HFFc6 (cell line): ENCODE measurements around the gene ANKRD6. TPM values are rescaled to one million over a fixed set of nuclear protein-coding genes. Genes with fewer than 3 reads are reported as not detected.

Experiments used
- DNase-seq: peaks from one replicate; pipeline ENCODE4 v3.0.0-alpha.2; 2018
- H3K27ac Mint-ChIP-seq: 2 replicates; pipeline ENCODE4 v1.8.0; 2020; ENCODE audit warnings: mild to moderate bottlenecking, mixed read lengths
- H3K27me3 Mint-ChIP-seq: 2 replicates; pipeline ENCODE4 v1.8.0; 2021; ENCODE audit warnings: mild to moderate bottlenecking, moderate library complexity, mixed read lengths; ENCODE audit not compliant: insufficient read depth
- H3K36me3 Mint-ChIP-seq: 2 replicates; pipeline ENCODE4 v1.8.0; 2021; ENCODE audit warnings: low read depth, mixed read lengths
- H3K4me1 Mint-ChIP-seq: 2 replicates; pipeline ENCODE4 v1.8.0; 2020; ENCODE audit warnings: low read depth, mixed read lengths
- H3K4me3 Mint-ChIP-seq: 2 replicates; pipeline ENCODE4 v1.8.0; 2020; ENCODE audit warnings: mild to moderate bottlenecking, moderate library complexity, mixed read lengths
- H3K9me3 Mint-ChIP-seq: 2 replicates; pipeline ENCODE4 v1.8.0; 2020; ENCODE audit warnings: mild to moderate bottlenecking, mixed read lengths
- CTCF ChIP-seq: fragments of 200-600 bp; sonication (generic); IDR thresholded peaks from 2 replicates; pipeline ENCODE4 v1.5.0; 2021; ENCODE audit warnings: antibody characterized with exemption, mild to moderate bottlenecking
- total RNA-seq, 6 experiments: library from RNA; stranded (reverse); fragmentation: NEBNext Ultra II Directional; extraction: Animal tissue kit (Norgen Biotek cat#: 25700); gene quantifications; 2 replicates in 1 of 6; 3 replicates in 5 of 6; pipeline ENCODE4 v1.2.3, GENCODE V29; 2021

Gene ANKRD6
- total RNA-seq, 6 experiments from 2014 or later: not detected

- DNase-seq: no peak
- no peak for TF ChIP-seq CTCF
- Mint-ChIP-seq H3K4me3 (no peak overlapping the region), H3K27ac (no peak overlapping the region), H3K27me3 (peaks cover 4% of the 10 kb centered on the region; the same call in 1 of the 2 replicates), H3K4me1 (peaks cover 7% of the 10 kb centered on the region; the same call in 1 of the 2 replicates), H3K36me3 (no peaks in the 10 kb centered on the region), H3K9me3 (no peaks in the 10 kb centered on the region)
Measured at GRCh38 chr6:89471287-89471867, 38.4 kb downstream of the ANKRD6 start.

- no peak overlapping the region for H3K27ac Mint-ChIP-seq
- no peaks in the 10 kb centered on the region for H3K9me3 Mint-ChIP-seq
- H3K36me3 Mint-ChIP-seq: no peaks in the 10 kb centered on the region
- peaks cover 3% of the 10 kb centered on the region for H3K27me3 Mint-ChIP-seq
- TF ChIP-seq CTCF: no peak
- no peak for DNase-seq
- peak overlapping the region; percentile 73; the same call in 1 of the 2 replicates for H3K4me3 Mint-ChIP-seq
- H3K4me1 Mint-ChIP-seq: peaks cover 7% of the 10 kb centered on the region; the same call in 1 of the 2 replicates
Measured at GRCh38 chr6:89475101-89475500, 42.1 kb downstream of the ANKRD6 start.

GRCh38 chr6:89475634-89476033, 42.7 kb downstream of the ANKRD6 start:
- no peak for TF ChIP-seq CTCF
- peak overlapping the region; percentile 31; the same call in 1 of the 2 replicates for H3K4me3 Mint-ChIP-seq
- H3K36me3 Mint-ChIP-seq: no peaks in the 10 kb centered on the region
- H3K27me3 Mint-ChIP-seq: peaks cover 3% of the 10 kb centered on the region
- no peak for DNase-seq
- H3K4me1 Mint-ChIP-seq: peaks cover 7% of the 10 kb centered on the region; the same call in 1 of the 2 replicates
- H3K9me3 Mint-ChIP-seq: no peaks in the 10 kb centered on the region
- H3K27ac Mint-ChIP-seq: no peak overlapping the region

- H3K9me3 Mint-ChIP-seq: no peaks in the 10 kb centered on the region
- no peak overlapping the region for H3K4me3 Mint-ChIP-seq
- DNase-seq: no peak
- no peaks in the 10 kb centered on the region for H3K36me3 Mint-ChIP-seq
- peaks cover 7% of the 10 kb centered on the region; the same call in 1 of the 2 replicates for H3K4me1 Mint-ChIP-seq
- H3K27ac Mint-ChIP-seq: no peak overlapping the region
- H3K27me3 Mint-ChIP-seq: peaks cover 11% of the 10 kb centered on the region
- TF ChIP-seq CTCF: no peak
Measured at GRCh38 chr6:89479897-89480296, 46.9 kb downstream of the ANKRD6 start.

GRCh38 chr6:89481695-89482094, 48.7 kb downstream of the ANKRD6 start:
- DNase-seq: no peak
- Mint-ChIP-seq H3K27ac (no peak overlapping the region), H3K4me3 (no peak overlapping the region), H3K27me3 (peaks cover 11% of the 10 kb centered on the region), H3K4me1 (no peaks in the 10 kb centered on the region), H3K9me3 (no peaks in the 10 kb centered on the region), H3K36me3 (no peaks in the 10 kb centered on the region)
- TF ChIP-seq CTCF: no peak
